GM23248 (cell line): ENCODE measurements around the gene AP3D1.

Experiments used
- EZH2 ChIP-seq: fragments of 200-600 bp; sonication (generic); IDR thresholded peaks from 2 replicates; pipeline ENCODE4 v1.6.1; 2018; ENCODE audit warnings: antibody characterized with exemption, mild to moderate bottlenecking; ENCODE audit not compliant: insufficient read depth, poor library complexity, severe bottlenecking
- EZH2phosphoT487 ChIP-seq: fragments of 200-600 bp; sonication (generic); IDR thresholded peaks from 2 replicates; pipeline ENCODE4 v1.6.1; 2018; ENCODE audit warnings: antibody characterized with exemption, moderate library complexity, mild to moderate bottlenecking, low read depth; ENCODE audit not compliant: insufficient read depth

- TF ChIP-seq EZH2phosphoT487 (no peak), EZH2 (no peak)
Observed at GRCh38 chr19:2127758-2128157, 23.6 kb downstream of the AP3D1 start.
